NCI-H2107 treated with DMSO at 0.1 percent for 48 hours (cell line): Measurements from ENCODE around the gene TIAM2.
"Not testable (repeated sequence)": the region's sequence is repeated elsewhere in the genome, so short reads cannot be mapped to it uniquely, and the experiment has no call there.

Experiments
- DNase-seq: peaks from one replicate; lab custom pipeline; 2025; ENCODE audit not compliant: unreplicated experiment; lab: John Stamatoyannopoulos, UW

The TIAM2 gene

DNA sequence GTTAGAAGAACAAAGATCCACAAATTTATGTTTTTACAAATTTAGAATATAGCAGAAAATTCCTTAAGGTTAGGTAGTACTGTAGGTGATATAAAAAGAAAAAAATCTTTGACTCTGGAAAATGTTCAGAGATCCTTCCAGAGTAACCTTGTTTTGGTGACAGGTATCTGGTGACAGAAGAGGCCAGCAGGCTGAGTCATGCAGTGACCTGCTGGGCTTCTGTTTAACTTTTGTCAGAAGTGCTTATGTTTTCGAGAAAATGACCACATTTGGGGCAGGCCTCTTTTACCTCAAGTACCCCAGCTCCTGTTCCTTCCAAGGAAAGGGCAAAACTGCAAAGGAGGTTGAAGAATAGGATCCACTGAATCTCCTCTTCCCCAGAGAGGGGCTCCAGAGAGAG is 258.2 kb downstream of the TIAM2 start:
- DNase-seq, result no peak

DNA sequence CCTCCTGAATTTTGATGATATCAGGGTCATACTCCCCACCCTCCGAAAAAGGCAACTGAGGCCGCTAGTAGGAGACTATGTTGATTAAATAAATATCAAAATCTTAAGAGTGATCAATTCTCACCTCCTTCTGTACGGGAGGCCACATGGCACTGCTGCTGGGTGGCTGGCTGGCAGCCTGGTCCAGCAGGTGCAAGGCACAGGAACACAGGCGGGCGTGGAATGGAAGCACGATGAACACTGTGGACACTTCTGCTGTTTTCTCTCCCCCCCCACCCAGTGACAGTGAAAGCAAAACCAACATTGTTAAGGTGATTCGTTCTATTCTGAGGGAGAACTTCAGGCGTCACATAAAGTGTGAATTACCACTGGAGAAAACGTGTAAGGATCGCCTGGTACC is 259.0 kb downstream of the TIAM2 start:
- no peak for DNase-seq

DNA sequence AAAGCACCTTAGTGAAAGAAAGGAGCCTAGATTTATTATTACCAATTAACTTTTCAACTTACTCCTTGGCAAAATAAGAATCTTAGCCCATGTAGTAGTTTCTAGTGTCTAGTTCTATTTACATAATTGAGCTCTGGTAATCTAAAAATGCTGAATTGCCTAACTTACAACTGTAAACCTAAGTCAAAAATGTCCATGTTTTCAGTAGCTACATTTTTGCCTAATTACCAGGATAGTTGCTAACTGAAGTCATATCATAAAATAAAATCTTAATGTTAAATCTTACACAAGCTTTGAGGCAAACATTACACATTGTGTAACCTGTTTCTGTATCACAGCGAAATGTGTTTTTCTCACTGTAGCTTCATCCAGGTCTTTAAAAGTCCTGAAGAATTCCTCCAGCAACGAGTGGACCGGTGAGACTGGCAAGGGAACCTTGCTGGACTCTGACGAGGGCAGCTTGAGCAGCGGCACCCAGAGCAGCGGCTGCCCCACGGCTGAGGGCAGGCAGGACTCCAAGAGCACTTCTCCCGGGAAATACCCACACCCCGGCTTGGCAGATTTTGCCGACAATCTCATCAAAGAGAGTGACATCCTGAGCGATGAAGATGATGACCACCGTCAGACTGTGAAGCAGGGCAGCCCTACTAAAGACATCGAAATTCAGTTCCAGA is 261.1 kb downstream of the TIAM2 start:
- DNase-seq, result no peak

DNA sequence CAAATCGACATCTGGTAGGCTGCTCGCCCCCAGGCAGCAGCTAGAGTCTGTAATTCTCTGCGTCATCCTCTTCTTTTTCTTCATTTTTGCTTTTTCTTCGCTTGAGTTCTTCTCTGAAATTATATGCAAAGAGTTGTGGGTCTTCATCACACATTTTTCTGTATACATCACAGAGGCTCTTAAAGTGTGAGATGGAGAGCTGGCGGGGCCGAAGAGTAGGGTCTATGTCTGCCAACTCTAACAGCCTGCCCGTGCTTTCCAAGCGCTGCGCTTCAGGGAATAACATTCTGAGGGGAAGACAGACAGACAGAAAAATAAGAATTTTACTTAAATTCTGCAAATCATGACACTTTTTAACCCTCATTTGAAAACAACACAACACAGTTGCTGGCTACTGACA is 262.7 kb downstream of the TIAM2 start:
- DNase-seq, result no peak

DNA sequence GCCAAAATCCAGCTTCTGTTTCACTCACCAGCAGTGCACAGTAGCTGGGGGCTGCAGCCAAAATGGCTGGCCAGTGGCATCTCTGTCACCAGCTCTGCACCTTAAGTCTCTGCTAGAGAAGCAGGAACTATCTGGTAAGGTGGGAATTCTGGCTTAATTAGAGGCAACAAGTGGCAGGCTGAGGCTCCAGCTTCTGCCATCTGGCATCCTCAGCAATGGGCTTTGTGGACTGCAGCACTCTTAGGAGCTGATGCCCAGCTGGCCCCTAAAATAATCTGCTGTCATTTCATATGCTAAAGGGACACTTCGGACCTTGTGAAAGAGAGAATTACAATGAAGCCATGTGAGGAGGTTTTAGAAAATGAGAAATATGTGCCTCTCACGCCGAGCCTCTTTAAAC is 264.1 kb downstream of the TIAM2 start:
- DNase-seq, result no peak

DNA sequence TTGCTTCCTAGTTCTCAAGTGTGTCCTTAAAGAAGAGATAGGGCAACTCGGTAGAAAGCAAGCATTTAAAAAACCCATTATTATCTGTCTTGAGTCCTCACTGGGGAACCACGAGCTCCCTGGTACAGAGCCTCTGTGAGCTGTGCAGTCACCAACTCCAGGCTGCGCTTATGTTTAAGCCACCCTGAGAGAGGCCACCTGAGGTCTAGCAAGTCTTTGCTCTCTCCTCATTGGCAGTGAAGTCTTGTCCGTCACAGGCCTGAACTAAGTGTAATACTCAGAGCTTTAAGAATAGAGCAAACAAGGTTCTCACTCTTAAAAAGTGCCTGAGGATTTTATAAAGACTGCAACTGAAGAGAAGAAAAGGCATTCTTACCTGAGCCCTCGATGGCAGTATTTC is 264.8 kb downstream of the TIAM2 start:
- DNase-seq, result no peak

DNA sequence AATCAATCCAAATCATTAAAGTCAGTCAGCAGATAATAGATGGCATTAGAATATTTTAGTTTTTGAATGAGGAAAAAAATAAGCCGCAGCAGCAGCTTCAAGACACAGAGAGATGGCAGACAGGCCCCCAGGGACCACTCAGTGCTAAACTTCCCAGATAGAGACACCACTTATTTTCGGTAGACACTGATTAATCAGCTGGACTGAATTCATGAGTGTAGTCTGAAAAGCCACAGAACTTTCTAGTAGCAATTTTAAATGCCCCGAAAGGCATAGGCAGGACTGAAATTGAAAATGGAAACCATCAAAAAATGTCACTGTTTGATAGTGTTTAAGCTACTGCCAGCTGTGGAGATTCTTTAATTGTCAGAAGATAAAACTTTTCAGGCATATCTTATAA is 265.6 kb downstream of the TIAM2 start:
- DNase-seq, result no peak

DNA sequence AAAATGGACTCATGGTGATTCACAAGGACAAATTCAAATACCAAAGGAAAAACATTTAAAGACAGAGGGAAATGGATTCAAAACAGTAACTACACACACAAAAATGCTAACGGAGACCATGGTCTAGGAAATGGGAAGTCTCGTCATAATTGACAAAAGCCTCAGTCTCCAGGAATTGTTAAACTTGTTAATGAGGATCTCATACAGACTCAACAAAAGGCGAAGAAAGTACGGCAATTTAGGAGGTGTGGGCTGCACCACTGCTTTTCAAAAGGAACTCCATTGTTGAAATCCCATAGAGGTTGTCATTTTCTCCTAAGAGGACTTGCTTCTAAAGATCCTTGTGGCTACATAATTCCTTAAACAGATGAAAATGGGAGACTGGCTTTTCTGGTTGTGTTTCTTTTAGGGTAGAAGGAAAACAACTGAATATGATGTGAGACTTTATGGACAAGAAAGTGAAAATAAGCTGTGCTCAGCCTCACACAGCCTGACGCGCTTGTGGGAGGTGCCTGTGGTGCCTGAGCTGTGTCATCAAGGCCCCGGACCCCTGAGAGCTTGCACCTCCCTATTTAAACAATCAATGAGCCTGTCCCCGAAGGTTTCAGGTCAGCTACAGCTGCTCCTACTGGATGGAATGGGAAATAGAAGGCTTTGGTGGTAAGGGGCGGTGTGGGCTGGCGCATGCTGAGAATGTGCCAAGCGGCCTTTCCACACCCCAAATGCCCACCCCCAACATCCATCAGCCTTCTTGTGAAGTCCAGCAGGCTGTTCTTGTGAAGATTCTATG is 266.2 kb downstream of the TIAM2 start:
- no peak for DNase-seq

DNA sequence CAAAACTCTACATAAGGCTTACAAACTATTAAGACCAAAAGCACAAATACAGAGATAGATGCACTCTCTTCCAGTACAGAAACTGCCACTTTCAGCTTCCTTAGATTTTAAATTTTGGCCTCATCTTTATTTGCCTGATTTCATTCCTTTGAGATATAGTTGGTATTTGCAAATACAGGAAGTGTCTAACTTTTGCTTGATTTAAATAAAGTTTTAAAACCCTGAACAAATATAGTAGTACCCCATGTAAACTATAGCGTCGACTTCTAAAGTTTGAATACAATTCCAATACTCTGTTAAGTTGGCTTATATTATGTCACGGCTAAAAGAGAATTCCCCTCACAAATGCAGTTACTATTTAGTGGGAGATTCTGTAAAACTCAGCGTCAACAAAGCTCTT is 267.5 kb downstream of the TIAM2 start:
- DNase-seq, result no peak

DNA sequence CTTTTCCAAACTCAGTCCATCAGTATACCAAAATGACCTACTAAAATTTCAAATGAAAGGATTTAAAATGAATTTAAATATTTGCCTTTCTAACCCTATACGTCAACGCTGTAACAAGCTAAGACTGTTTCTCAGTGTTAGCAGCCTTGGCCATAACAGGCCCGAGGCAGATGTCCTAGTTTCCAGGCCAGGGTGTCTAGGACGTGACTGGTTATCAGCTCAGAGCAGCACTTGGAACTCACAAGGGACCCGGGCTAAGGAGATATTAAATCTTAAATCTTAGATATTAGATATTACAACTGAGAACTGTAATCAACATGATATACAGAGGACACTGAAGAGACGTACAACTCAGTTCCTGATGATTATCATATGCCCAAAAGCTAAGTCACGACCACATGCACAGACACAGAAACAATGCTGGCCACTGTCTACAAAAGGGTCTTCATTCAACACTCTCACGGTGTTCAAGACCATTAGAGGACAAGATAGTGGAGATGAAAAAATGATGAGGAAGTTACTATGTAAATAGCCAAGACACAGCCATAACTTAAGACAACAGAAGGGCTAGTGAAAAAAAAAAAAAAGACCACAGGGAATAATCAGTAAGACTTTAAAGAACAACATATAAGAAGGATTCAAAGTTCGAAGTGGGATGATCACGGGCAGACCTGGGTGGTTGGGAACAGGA is 268.4 kb downstream of the TIAM2 start, which contains the start of gene CLDN20:
TSS of gene CLDN20 (plus strand) at position 641 of the 691 bp plus-strand sequence. CDS start 11,707 bp downstream, outside the sequence.
- DNase-seq, result no peak

DNA sequence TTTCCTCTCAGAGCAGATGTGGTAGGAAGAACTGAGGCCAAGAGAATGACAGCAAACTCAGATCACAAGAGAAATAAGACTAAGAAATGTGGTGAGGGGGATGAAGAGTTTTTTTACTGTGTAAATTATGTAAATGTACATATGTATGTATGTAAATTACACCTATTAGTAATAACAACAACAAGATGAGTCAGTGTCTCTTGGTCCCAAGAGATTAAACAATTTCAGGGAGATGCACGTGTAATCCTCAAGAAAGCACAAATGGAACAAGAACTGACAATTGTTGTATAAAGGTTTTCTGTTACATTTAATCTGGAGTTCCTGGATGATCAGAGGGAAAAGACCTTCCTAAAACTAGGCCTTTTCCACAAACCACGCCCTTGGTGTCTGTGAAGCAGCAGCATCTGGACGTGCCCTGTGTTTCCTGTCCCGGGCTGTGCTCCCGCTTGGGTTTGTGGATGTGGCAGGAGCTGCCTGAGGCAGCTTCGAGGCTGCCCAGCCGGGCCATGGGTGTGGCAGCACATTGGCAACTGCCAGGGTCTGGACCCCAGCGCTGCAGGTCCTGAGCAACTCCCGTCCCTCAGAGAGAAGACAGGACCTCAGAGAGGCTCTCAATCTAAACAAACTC is 269.7 kb downstream of the TIAM2 start:
- no peak for DNase-seq

DNA sequence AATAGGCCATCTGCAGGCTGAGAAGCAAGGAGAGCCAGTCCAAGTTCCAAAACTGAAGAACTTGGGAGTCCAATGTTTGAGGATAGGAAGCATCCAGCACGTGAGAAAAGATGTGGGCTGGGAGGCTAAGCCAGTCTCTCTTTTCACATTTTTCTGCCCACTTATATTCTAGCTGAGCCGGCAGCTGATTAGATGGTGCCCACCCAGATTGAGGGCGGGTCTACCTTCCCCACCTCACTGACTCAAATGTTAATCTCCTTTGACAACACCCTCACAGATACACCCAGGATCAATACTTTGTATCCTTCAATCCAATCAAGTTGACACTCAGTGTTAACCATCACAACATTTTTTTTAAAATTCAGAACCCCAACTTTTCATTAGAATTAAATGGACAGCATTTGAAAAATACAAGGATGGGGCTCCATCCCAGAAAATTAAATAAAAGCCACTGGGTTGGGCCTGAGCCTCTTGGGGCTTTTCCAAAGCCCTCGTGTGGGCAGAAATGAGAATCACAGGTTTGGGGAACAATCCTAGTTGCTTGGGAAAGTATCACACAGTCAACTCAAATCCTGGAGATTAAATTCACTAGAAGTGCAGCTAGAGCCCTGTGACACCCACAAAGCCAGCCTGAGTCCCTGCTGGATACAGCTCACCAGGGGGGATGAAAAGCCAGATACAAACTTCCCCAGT is 270.9 kb downstream of the TIAM2 start:
- DNase-seq, result no peak

DNA sequence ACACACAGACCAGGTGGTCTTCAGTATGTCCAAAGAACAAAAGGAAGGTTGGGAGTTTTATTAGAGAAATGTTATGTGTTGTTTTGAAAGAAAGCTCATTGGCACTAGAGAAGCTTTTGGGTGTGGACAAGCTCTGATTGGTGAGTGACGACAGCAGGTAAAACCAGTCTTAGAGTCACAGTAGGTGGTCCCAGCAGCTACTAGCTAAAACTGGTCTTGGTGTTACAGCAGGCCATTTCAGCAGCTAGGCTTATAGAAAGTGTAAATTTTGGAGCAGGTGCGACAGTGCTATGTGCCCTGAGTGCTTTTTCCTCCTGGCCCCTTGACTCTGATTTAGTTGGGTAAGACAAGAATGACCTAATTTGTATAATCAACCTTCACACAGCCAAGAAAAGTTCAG is 272.3 kb downstream of the TIAM2 start:
- DNase-seq, result no peak

DNA sequence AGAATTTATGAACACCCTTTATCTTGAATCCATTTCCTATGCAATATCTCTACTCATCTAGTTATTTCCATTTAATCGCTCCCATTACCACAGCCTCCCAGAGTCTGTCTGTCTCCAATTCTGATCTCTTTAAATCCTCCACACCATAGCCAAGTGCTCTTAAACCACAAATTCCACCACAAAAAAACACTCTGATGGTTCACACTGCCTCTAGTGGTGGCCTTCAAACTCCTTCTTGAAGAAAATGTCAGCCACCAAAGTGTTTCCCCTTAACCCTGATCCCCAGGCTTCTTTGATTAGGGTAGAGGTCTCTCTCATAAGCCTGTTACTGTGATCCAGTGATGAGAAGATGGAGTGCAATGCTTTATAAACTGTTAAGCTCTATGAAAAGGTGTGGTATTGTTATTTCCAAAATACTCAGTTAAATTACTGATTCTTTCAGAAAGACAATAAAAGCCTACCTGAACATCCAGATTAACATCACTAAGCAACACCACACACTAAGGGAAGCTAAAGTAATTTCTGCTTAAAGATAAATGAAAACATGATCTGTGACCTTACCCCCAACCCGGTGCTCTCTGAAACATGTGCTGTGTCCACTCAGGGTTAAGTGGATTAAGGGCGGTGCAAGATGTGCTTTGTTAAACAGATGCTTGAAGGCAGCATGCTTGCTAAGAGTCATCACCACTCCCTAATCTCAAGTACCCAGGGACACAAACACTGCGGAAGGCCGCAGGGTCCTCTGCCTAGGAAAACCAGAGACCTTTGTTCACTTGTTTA is 273.2 kb downstream of the TIAM2 start:
- DNase-seq, result not testable (repeated sequence)

DNA sequence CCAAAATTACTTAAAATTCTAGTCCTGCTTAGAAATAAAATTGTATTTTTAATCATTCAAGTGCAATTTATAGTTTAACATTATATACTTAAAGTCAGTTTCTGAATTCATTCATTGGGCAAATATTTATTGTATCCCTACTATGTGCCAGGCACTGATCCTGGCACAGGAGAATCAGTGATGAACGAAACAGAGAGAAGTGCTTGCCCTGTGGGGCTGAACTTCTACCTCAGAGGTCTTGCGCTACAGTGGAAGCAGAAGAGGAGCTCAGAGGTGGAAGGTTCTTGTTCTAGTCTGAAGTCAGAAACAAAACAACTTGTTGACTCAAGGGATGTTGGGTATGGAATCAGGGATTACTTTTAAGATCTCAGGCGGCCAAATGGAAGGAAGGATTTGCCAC is 274.6 kb downstream of the TIAM2 start:
- DNase-seq, result no peak

DNA sequence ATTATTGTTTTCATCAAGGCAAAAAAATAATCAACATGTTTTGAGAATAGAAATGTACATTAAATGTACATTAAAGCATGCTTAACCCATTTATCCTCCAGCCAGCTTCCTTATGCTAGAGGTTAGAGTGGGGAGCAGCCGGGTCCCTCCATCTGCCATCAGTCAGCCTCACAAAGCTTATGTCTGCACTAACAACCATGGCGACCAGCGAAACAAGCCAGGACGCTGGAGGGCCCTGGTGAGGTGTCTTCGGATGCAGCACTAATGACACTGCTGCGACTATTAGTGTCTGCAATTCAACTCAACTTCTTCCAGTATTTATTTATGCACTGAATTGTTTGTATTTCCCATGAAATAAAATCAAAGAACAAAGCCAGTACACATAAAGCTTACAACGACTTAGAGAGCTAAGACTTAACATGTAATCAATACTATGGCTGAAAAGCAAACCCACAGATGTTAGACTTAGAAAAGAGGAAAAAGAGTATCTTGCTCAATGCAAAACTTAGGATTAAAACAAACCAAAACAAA is 275.5 kb downstream of the TIAM2 start:
- DNase-seq, result no peak

DNA sequence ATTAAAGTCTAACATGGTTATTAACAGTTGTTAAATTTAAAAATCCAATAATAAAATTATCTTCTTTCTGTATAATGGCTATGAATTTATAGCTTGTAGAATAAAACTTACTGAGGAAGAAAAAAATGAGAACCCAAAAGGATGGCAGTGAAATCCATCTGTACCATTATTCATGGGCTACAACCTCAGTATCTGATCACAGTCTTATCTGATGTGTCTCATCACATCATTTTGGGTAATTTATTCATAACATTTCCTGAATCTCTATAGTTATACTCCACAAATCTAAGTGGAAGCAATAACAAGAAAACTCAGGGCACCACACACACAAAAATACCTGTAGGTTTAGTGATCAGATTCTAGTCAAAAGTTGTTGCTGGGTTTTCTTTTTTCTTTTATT is 276.0 kb downstream of the TIAM2 start:
- DNase-seq, result no peak

DNA sequence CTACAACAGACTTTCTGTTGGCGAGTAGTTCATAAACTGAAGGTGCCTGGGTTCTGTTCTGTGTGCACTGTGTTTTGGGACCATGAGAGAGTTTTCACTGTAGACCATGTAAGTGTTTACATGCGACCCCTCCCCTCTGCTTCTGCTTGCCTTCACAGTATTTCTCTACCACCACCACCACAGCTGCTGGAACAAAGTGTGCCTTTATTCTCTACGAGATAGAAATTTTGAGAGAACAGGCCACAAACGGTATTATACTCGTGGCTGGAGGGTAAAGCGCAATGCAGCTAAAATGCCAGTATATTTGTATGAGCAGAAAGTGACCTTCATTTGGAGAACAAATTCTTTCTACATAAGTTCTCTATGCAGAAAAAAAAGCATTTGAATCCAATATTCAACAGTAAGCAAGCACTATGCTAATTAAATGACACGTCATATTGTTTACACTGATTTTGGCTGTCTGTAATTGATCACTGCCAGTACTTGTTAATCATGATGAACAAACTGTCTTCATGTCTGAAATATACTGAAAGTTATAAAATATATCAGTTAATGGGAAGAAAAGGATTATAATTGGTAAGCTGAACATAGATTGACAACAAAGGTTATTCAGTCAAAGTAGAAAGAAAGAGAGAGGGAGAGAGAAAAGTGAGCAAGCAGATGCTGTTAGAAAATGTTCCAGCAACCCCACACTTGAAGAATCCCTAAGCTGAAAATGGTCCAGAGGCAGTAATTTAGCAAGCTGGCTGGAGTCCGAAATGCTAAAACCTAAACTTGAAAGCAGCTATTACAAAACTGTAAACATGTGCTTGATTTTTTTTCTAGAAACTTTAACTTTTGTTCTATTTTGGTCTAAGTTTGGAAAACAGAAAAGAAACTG is 277.5 kb downstream of the TIAM2 start:
- no peak for DNase-seq

DNA sequence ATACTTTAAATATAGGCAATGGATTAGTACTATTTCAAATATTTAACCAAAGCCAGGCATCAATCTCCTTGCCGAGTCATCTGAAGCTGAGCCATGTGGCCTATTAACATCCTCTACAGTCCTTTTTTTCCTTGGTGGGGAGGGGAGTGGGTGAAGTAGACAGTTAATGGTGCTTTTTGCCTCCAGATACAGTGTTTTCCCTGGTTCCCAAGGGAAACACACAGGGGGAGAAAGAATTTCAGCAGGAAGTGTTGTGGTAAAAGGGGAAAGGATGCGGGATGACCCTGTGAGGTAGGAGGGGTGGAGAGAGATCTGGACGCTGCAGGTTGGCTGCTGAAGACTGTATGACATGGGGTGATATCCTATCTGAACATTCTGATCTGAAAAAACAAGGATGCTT is 278.3 kb downstream of the TIAM2 start:
- DNase-seq, result no peak
